ENCODE measurements around the gene ANKK1.

ANKK1 gene

DNA sequence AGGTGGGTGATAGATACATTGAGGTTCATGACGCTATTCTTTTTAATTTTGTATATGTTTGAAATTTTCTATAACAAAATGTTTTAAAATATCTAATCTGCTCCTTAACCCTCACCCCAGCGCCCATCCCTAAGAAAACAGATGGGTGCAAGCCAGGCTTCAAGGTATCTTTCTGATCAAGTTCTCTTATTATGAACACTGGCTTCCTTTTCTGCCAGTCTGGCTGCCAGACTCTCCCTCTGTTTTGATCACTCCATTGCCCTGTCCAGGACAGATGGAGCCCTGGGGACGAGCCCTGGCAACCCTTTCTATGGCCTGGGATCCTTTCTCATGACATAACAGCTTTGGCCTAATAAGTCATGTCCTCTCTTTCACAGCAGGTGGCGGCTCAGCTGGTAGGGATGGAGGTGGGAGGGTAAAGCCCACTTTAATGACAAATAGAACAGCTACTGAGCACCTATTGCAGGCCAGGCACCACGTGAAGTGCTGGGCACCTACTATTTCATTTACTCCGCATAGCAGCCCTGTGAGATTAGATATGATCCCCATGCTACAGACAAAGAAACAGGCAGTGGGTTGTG lies 49.2 kb downstream of the ANKK1 start:
- no peak for DNase-seq (ENCODE audit: low read depth)
- TF ChIP-seq, protein P1, sequence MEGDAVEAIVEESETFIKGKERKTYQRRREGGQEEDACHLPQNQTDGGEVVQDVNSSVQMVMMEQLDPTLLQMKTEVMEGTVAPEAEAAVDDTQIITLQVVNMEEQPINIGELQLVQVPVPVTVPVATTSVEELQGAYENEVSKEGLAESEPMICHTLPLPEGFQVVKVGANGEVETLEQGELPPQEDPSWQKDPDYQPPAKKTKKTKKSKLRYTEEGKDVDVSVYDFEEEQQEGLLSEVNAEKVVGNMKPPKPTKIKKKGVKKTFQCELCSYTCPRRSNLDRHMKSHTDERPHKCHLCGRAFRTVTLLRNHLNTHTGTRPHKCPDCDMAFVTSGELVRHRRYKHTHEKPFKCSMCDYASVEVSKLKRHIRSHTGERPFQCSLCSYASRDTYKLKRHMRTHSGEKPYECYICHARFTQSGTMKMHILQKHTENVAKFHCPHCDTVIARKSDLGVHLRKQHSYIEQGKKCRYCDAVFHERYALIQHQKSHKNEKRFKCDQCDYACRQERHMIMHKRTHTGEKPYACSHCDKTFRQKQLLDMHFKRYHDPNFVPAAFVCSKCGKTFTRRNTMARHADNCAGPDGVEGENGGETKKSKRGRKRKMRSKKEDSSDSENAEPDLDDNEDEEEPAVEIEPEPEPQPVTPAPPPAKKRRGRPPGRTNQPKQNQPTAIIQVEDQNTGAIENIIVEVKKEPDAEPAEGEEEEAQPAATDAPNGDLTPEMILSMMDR (IDR thresholded peaks at IDR 0.05; ENCODE audit: insufficient read depth, low read depth, low read length, missing control alignments), result no peak
- H3K4me3 ChIP-seq (ENCODE audit: low read length), result no peak overlapping the region

GRCh38 chr11:113440816-113441215 lies 53.2 kb downstream of the ANKK1 start:
- no peak overlapping the region for H3K4me3 ChIP-seq (ENCODE audit: low read length)
- DNase-seq (ENCODE audit: low read depth), result no peak
- TF ChIP-seq, protein P1 (IDR thresholded peaks at IDR 0.05; ENCODE audit: insufficient read depth, low read depth, low read length, missing control alignments), result no peak

- DNase-seq (ENCODE audit: low read depth), result no peak
- H3K4me3 ChIP-seq (ENCODE audit: low read length), result no peak overlapping the region
Observed at GRCh38 chr11:113444502-113445123, 57.0 kb downstream of the ANKK1 start.

DNA sequence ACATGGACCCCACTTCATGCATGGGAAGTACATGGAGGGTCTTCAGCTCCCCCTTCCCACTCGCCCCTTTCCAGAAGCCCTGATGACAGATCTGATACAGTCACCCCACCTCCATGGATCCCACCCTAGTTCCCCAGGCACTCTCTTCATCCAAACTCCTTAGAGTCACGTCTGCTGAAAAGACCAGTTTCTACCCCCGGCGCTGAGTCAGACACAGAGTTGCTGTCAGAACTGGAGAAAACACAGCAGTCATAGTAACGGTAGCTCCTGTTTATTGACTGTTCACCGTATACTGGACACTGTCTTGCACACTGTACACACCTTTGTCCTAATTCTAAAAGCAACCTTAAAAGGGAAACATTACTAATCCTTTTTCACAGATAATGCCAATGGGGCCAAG lies 58.5 kb downstream of the ANKK1 start:
- TF ChIP-seq, protein P1 (IDR thresholded peaks at IDR 0.05; ENCODE audit: insufficient read depth, low read depth, low read length, missing control alignments), result no peak
- peak; percentile 90 for DNase-seq (ENCODE audit: low read depth)
- H3K4me3 ChIP-seq (ENCODE audit: low read length), result no peak overlapping the region

More at GRCh38 chr11:113444502-113445123, 57.0 kb downstream of the ANKK1 start:
- TF ChIP-seq, protein P1 (IDR thresholded peaks at IDR 0.05; ENCODE audit: insufficient read depth, low read depth, low read length, missing control alignments), result no peak

DNA sequence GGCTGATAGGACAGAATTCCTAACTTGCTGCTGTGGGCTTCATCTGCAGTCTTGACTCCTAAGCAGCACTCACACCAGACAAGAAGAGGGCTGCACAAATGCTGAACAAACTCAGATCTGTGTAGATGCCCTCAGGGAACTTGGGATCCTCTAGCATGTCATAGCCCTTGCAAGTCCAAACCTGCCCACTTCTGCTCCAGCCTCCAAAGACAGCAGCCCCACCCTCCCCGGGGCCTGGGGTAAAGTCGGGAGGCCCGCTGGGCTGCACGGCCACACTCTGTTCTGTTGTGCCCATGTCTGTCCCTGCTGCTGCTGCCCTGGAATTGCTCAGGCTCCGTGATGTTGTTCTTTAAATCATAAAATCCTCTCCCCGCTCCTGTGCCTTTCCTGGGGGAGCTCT lies 59.4 kb downstream of the ANKK1 start:
- TF ChIP-seq, protein P1 (IDR thresholded peaks at IDR 0.05; ENCODE audit: insufficient read depth, low read depth, low read length, missing control alignments), result no peak
- DNase-seq (ENCODE audit: low read depth), result peak; percentile 99
- no peak overlapping the region for H3K4me3 ChIP-seq (ENCODE audit: low read length)

DNA sequence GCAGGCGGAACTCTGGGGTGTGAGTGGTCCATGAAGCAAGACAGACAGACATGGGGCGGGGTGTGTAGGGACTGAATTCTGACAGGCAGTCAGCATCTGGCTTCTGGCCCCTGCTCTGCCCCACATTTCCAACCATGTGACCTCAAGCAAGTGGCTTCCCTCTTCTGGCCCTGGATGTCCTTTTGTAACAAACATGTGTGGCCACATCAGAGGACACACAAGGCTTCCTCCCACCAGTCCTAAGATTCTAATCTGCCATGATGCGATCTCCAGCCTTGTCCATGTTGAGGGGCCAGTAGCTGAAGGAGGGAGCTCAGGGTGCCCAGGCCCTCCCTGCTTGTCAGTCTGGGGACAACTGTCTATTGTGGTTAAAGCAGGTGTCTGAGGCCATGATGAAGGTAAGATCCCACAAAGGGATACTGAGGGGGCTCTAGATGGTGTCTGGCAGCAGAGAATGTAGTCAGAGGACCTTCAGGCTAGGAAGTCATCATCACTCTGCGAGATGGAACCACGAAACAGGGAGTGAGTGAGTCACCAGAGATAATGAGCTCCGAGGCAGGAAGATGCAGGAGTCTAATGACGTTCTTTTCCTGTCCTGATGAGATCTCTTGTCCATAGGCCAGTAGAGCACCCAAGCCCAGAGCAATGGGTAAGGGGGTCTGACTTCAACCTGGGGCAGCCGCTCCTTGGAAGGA lies 60.2 kb downstream of the ANKK1 start:
- no peak overlapping the region for H3K4me3 ChIP-seq (ENCODE audit: low read length)
- peak; percentile 88 for DNase-seq (ENCODE audit: low read depth)
- TF ChIP-seq, protein P1 (IDR thresholded peaks at IDR 0.05; ENCODE audit: insufficient read depth, low read depth, low read length, missing control alignments), result no peak

Data from epithelial cell of esophagus (primary cell).